K562 (cell line): ENCODE measurements around the gene FBXL4. TPM values are rescaled to one million over a fixed set of nuclear protein-coding genes. Genes with fewer than 3 reads are reported as not detected.
A peak's percentile ranks its signal among the peaks of the same experiment; 100 is the strongest.

ENCODE experiments used
- BRD4 ChIP-seq: fragments of 200-600 bp; sonication (generic); IDR thresholded peaks from 2 replicates; pipeline ENCODE4 v1.6.1; 2017; ENCODE audit warnings: inconsistent platforms
- CAMTA2 ChIP-seq: fragments of 250-450 bp; sonication (Bioruptor Pico); conservative IDR thresholded peaks from 2 replicates; pipeline ENCODE4 v1.5.1; 2022
- CHD1 ChIP-seq: fragments of 200-600 bp; sonication (generic); IDR thresholded peaks from one replicate; pipeline ENCODE4 v1.6.1; 2012; ENCODE audit warnings: mild to moderate bottlenecking, moderate library complexity, low read length, inconsistent platforms
- EP400 ChIP-seq: fragments of 450-650 bp; IDR thresholded peaks from 2 replicates; pipeline ENCODE4 v1.6.1; 2017; ENCODE audit warnings: antibody characterized with exemption, mild to moderate bottlenecking, moderate library complexity
- HMG20A ChIP-seq: fragments of 450-650 bp; formaldehyde crosslinking; conservative IDR thresholded peaks from 2 replicates; pipeline ENCODE4 v1.4.0; 2020; ENCODE audit warnings: mild to moderate bottlenecking, mixed read lengths
- KDM1A ChIP-seq, 2 experiments: fragments of 450-650 bp; IDR thresholded peaks; 2 replicates each; pipeline ENCODE4 v1.6.1; 2016; ENCODE audit warnings: mild to moderate bottlenecking in 2 of 2
- MTA3 ChIP-seq: fragments of 450-650 bp; formaldehyde crosslinking; IDR thresholded peaks from 2 replicates; pipeline ENCODE4 v1.6.1; 2017; ENCODE audit warnings: mild to moderate bottlenecking, borderline replicate concordance
- MXI1 ChIP-seq: IDR thresholded peaks from 2 replicates; pipeline ENCODE4 v1.6.1; 2011; ENCODE audit warnings: low read depth, mild to moderate bottlenecking, improper control_type of control experiment, low read length
- MYBL2 ChIP-seq, 2 experiments: fragments of 450-650 bp in 1 of 2; sonication (generic) in 1 of 2; formaldehyde crosslinking in 1 of 2; IDR thresholded peaks; 2 replicates each; pipeline versions ENCODE4 v1.6.1 to v1.8.1; 2017 to 2022; ENCODE audit warnings: borderline replicate concordance in 1 of 2, inconsistent platforms in 1 of 2, low read depth in 1 of 2, mild to moderate bottlenecking in 1 of 2, missing genetic modification reagents in 1 of 2, moderate library complexity in 1 of 2
- RBM14 ChIP-seq: fragments of 200-400 bp; formaldehyde crosslinking; IDR thresholded peaks from 2 replicates; pipeline ENCODE4 v1.6.1; 2018; ENCODE audit warnings: low read depth, mild to moderate bottlenecking, low read length, moderate library complexity, borderline replicate concordance; ENCODE audit not compliant: insufficient read depth
- SP1 ChIP-seq: sonication (generic); formaldehyde crosslinking; IDR thresholded peaks from 2 replicates; pipeline ENCODE4 v1.8.1; 2022; ENCODE audit warnings: mild to moderate bottlenecking, missing genetic modification reagents
- TAF1 ChIP-seq: IDR thresholded peaks from 2 replicates; pipeline ENCODE4 v1.6.1; 2011; ENCODE audit warnings: mild to moderate bottlenecking, low read length, moderate library complexity; ENCODE audit not compliant: insufficient read depth, control insufficient read depth, severe bottlenecking; ENCODE audit errors: extremely low read depth
- ZFP30 ChIP-seq: fragments of 250-450 bp; sonication (Bioruptor Pico); IDR thresholded peaks from 2 replicates; pipeline ENCODE4 v1.8.0; 2022; ENCODE audit warnings: moderate library complexity, mild to moderate bottlenecking, inconsistent platforms, borderline replicate concordance
- ZKSCAN3 ChIP-seq: fragments of 250-450 bp; sonication (Bioruptor Pico); IDR thresholded peaks from 2 replicates; pipeline ENCODE4 v1.4.0; 2020
- ZNF551 ChIP-seq: fragments of 250-450 bp; sonication (Bioruptor Pico); IDR thresholded peaks from 2 replicates; pipeline ENCODE4 v1.5.0; 2021; ENCODE audit warnings: mild to moderate bottlenecking, moderate library complexity
- ZNF583 ChIP-seq: fragments of 250-450 bp; sonication (Bioruptor Pico); IDR thresholded peaks from 2 replicates; pipeline ENCODE4 v1.4.0; 2020
- ZNF668 ChIP-seq: fragments of 250-450 bp; sonication (Bioruptor Pico); IDR thresholded peaks from 2 replicates; pipeline ENCODE4 v1.8.0; 2022; ENCODE audit warnings: mild to moderate bottlenecking, inconsistent platforms
- ZNF778 ChIP-seq: fragments of 450-650 bp; formaldehyde crosslinking; IDR thresholded peaks from 2 replicates; pipeline ENCODE4 v1.4.0; 2020; ENCODE audit warnings: mild to moderate bottlenecking, moderate library complexity
- ZZZ3 ChIP-seq: fragments of 450-650 bp; IDR thresholded peaks from 2 replicates; pipeline ENCODE4 v1.6.1; 2016; ENCODE audit warnings: antibody characterized with exemption, mild to moderate bottlenecking, moderate library complexity
- polyA plus RNA-seq, 8 experiments: library from polyadenylated mRNA; depleted of rRNA in 4 of 8; stranded (reverse) in 5 of 8; unstranded in 3 of 8; fragments of >200 nt; fragmentation: Nextera tagmentation in 2 of 8; fragmentation: Illumina TruSeq in 1 of 8; extraction: Ambion mirVana in 2 of 8; extraction: Trizol in 1 of 8; gene quantifications; 2 replicates each; pipeline versions ENCODE4 v1.2.1 to v1.2.3, GENCODE V29; 2011 to 2014; ENCODE audit warnings: inconsistent platforms in 1 of 8, missing spikeins in 1 of 8
- total RNA-seq, 7 experiments: library from RNA; depleted of rRNA in 6 of 7; stranded (reverse); fragments of >200 nt in 6 of 7; fragmentation: Illumina TruSeq in 2 of 7; extraction: Trizol in 2 of 7; gene quantifications; 2 replicates each; pipeline versions ENCODE4 v1.2.1 to v1.2.3, GENCODE V29; 2011 to 2021; ENCODE audit warnings: low replicate concordance in 1 of 7
- TF ChIP-seq, protein P1 (sequence below): fragments of 450-650 bp; IDR thresholded peaks from 2 replicates; pipeline ENCODE4 v1.6.1; 2016; ENCODE audit warnings: borderline replicate concordance
- TF ChIP-seq, protein P2 (sequence below): fragments of 250-450 bp; sonication (Bioruptor Pico); IDR thresholded peaks from 2 replicates; pipeline ENCODE4 v1.8.0; 2021; ENCODE audit warnings: mild to moderate bottlenecking, moderate library complexity

Gene FBXL4
- total and polyA plus RNA-seq, 9 of the 15 experiments (the other 6 are each of a cell fraction or from before 2014, with no cell fraction given) = 4.2 to 23.1 (median 7.7) TPM

DNA sequence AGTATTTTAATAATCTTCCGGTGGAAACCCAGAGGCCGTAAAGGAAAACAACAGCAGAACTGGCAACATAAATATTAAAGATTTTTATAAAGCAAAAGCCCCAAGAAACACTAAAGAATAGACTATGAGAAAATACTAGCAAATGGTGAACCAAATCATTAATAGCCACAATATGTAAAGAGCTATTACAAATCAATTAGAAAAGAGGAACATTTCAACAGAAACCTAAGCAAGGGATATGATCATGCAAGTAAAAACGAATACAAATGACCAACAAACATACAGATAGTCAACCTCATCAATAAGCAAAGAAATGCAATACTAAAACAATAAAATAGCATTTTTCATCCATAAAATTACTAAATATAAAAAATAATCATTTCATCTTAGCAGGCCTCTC, 3.6 kb downstream of the FBXL4 start (continued):
- TF ChIP-seq EP400 (no peak), ZNF778 (no peak), ZZZ3 (no peak), ZNF583 (no peak), HMG20A (CRISPR knock-in tag) (no peak), MXI1 (no peak), CAMTA2 (CRISPR knock-in tag) (no peak), ZKSCAN3 (CRISPR knock-in tag) (no peak), ZNF551 (CRISPR knock-in tag) (no peak), TAF1 (no peak), ZNF668 (CRISPR knock-in tag) (no peak), ZFP30 (no peak), KDM1A (IDR thresholded peaks at IDR 0.05) (peak; percentile 6 to 13; a peak in 1 of 4 replicates), CHD1 (no peak), BRD4 (no peak), MTA3 (no peak), RBM14 (no peak), MYBL2 (IDR thresholded peaks at IDR 0.05; ENCODE audit: low read depth) (no peak), MYBL2 (CRISPR knock-in tag; IDR thresholded peaks at IDR 0.05; ENCODE audit: borderline replicate concordance) (no peak), SP1 (CRISPR knock-in tag) (no peak)
- TF ChIP-seq, protein P1, sequence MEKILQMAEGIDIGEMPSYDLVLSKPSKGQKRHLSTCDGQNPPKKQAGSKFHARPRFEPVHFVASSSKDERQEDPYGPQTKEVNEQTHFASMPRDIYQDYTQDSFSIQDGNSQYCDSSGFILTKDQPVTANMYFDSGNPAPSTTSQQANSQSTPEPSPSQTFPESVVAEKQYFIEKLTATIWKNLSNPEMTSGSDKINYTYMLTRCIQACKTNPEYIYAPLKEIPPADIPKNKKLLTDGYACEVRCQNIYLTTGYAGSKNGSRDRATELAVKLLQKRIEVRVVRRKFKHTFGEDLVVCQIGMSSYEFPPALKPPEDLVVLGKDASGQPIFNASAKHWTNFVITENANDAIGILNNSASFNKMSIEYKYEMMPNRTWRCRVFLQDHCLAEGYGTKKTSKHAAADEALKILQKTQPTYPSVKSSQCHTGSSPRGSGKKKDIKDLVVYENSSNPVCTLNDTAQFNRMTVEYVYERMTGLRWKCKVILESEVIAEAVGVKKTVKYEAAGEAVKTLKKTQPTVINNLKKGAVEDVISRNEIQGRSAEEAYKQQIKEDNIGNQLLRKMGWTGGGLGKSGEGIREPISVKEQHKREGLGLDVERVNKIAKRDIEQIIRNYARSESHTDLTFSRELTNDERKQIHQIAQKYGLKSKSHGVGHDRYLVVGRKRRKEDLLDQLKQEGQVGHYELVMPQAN = no peak
- TF ChIP-seq, protein P2, sequence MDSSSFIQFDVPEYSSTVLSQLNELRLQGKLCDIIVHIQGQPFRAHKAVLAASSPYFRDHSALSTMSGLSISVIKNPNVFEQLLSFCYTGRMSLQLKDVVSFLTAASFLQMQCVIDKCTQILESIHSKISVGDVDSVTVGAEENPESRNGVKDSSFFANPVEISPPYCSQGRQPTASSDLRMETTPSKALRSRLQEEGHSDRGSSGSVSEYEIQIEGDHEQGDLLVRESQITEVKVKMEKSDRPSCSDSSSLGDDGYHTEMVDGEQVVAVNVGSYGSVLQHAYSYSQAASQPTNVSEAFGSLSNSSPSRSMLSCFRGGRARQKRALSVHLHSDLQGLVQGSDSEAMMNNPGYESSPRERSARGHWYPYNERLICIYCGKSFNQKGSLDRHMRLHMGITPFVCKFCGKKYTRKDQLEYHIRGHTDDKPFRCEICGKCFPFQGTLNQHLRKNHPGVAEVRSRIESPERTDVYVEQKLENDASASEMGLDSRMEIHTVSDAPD (CRISPR knock-in tag) = no peak
